ENCODE results near the gene OSGEP. TPM values are rescaled to one million over a fixed set of nuclear protein-coding genes. Genes with fewer than 3 reads are reported as not detected.

Gene OSGEP
- total and polyA plus RNA-seq, 2 of the 13 experiments (the other 11 are each of a cell fraction or from before 2014, with no cell fraction given) = 39.7 to 41.1 TPM

- TF ChIP-seq IRF1 (CRISPR knock-in tag; IDR thresholded peaks at IDR 0.05; ENCODE audit: low read depth) = 0 out of 2 replicates have a peak, but pooled peaks have one; percentile 51
- peak; percentile 48; the same call in 1 of the 2 replicates for TF ChIP-seq KDM5B (CRISPR knock-in tag; IDR thresholded peaks at IDR 0.05; ENCODE audit: borderline replicate concordance)
- TF ChIP-seq ZNF263 (CRISPR knock-in tag; IDR thresholded peaks at IDR 0.05) = peak; percentile 45; the same call in 1 of the 2 replicates
- 0 out of 2 replicates have a peak, but pooled peaks have one; percentile 40 for TF ChIP-seq ISX (CRISPR knock-in tag; conservative IDR thresholded peaks at IDR 0.05)
- TF ChIP-seq ZNF138 (CRISPR knock-in tag; IDR thresholded peaks at IDR 0.05; ENCODE audit: low read depth) = peak; percentile 83; the same call in 1 of the 2 replicates
- 0 out of 2 replicates have a peak, but pooled peaks have one; percentile 16 for TF ChIP-seq ZSCAN20 (CRISPR knock-in tag; IDR thresholded peaks at IDR 0.05; ENCODE audit: borderline replicate concordance)
- peak; percentile 77; the same call in 1 of the 2 replicates for TF ChIP-seq ZSCAN21 (CRISPR knock-in tag; IDR thresholded peaks at IDR 0.05; ENCODE audit: borderline replicate concordance)
- no peak for TF ChIP-seq ZSCAN22 (CRISPR knock-in tag; IDR thresholded peaks at IDR 0.05)
- peak; percentile 35; the same call in 1 of the 2 replicates for TF ChIP-seq BCL3 (CRISPR knock-in tag; IDR thresholded peaks at IDR 0.05)
- TF ChIP-seq ZNF501 (CRISPR knock-in tag; IDR thresholded peaks at IDR 0.05) = peak; percentile 37
- peak; percentile 89; the same call in 1 of the 2 replicates for TF ChIP-seq REXO4 (CRISPR knock-in tag; IDR thresholded peaks at IDR 0.05; ENCODE audit: borderline replicate concordance)
- no peak for TF ChIP-seq ZNF660 (CRISPR knock-in tag; IDR thresholded peaks at IDR 0.05; ENCODE audit: borderline replicate concordance, low read depth)
- TF ChIP-seq ZNF687 (CRISPR knock-in tag; IDR thresholded peaks at IDR 0.05) = peak; percentile 54
- TF ChIP-seq DMAP1 (CRISPR knock-in tag; IDR thresholded peaks at IDR 0.05) = peak; percentile 82; the same call in 1 of the 2 replicates
- 0 out of 2 replicates have a peak, but pooled peaks have one; percentile 25 for TF ChIP-seq JUNB (CRISPR knock-in tag; IDR thresholded peaks at IDR 0.05; ENCODE audit: borderline replicate concordance)
- no peak for TF ChIP-seq ETV6 (CRISPR knock-in tag; conservative IDR thresholded peaks at IDR 0.05)
- TF ChIP-seq GMEB1 (CRISPR knock-in tag; IDR thresholded peaks at IDR 0.05; ENCODE audit: borderline replicate concordance) = no peak; the same call in 1 of the 2 replicates
Observed at GRCh38 chr14:20455355-20456300, 1.0 kb upstream of the OSGEP start (continued).
